ENCODE data around the gene PSKH1. TPM values are rescaled to one million over a fixed set of nuclear protein-coding genes. Genes with fewer than 3 reads are reported as not detected.

Gene PSKH1
- polyA plus RNA-seq, 1 donor from 2014 or later: 3.8 TPM

DNA sequence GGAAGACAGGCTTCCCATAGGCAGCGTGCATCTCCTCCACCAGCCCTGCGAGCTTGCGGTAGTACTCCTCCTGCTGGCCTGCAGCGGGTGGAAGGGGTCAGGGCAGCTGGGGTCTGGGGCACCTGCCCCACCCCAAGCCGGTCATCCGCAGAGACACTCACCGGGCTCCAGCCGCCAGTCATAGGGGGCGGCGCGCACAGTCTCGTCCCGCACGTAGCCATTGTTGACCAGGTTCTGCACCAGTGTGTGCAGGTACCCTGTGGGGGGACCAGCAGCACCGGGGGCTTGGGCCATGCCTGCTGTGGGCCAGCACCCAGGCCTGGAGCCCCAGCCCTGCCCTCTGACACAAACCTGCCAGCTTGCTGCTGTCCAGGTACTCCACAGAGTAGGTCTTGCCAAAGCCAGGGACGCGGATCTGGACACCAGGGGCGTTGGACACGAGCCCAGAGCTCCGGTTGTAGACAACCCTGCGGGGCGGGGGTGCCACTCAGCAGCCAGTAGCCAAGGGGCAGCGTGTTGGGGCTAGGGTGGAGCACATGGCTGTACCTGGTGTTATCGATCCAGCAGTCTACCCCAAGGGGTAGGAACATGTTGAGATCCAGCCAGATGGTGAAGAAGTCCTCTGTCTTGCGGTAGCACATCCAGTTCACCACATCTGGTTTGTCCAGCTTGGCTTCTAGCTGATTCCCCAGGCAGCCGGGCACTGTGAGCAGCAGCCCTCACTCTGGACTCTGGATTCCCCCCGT is 49.6 kb downstream of the PSKH1 start:
- H3K4me2 ChIP-seq (ENCODE audit: low read length): no peak overlapping the region

DNA sequence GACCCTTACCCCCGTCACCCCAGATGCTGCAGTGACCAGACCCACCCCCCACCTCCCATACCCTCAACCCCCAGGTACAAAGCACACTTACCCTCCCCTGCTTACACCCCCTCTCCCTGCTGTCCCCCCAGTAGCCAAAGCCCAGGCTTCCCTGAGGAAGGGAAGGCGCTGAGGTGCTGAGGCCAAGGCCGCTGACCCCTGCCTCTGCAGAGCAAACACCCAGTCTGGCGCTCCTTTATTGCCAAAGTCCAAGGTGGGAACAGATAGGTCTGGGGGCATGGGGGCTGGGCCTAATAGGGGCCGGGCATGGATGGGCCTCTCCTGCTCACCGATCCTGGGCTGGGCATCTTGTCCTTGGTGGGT is 50.2 kb downstream of the PSKH1 start:
- H2AFZ ChIP-seq (ENCODE audit: low read depth, low read length): no peak overlapping the region
- no peak overlapping the region for H3K27ac ChIP-seq (ENCODE audit: low read length)
- no peak for TF ChIP-seq TAF1 (IDR thresholded peaks at IDR 0.05; ENCODE audit: low read depth)
- TF ChIP-seq MXI1 (conservative IDR thresholded peaks at IDR 0.05; ENCODE audit: poor library complexity, severe bottlenecking): no peak
- TF ChIP-seq POLR2AphosphoS5 (IDR thresholded peaks at IDR 0.05): no peak
- no peak for TF ChIP-seq SMC3 (conservative IDR thresholded peaks at IDR 0.05; ENCODE audit: poor library complexity)
- no peak for TF ChIP-seq RAD21 (conservative IDR thresholded peaks at IDR 0.05)
- TF ChIP-seq EP300 (conservative IDR thresholded peaks at IDR 0.05; ENCODE audit: poor library complexity, severe bottlenecking): no peak
- TF ChIP-seq, protein P1, sequence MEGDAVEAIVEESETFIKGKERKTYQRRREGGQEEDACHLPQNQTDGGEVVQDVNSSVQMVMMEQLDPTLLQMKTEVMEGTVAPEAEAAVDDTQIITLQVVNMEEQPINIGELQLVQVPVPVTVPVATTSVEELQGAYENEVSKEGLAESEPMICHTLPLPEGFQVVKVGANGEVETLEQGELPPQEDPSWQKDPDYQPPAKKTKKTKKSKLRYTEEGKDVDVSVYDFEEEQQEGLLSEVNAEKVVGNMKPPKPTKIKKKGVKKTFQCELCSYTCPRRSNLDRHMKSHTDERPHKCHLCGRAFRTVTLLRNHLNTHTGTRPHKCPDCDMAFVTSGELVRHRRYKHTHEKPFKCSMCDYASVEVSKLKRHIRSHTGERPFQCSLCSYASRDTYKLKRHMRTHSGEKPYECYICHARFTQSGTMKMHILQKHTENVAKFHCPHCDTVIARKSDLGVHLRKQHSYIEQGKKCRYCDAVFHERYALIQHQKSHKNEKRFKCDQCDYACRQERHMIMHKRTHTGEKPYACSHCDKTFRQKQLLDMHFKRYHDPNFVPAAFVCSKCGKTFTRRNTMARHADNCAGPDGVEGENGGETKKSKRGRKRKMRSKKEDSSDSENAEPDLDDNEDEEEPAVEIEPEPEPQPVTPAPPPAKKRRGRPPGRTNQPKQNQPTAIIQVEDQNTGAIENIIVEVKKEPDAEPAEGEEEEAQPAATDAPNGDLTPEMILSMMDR (IDR thresholded peaks at IDR 0.05; ENCODE audit: poor library complexity, severe bottlenecking): no peak
- TF ChIP-seq EZH2 (IDR thresholded peaks at IDR 0.05; ENCODE audit: borderline replicate concordance, insufficient read depth, low read length, poor library complexity, severe bottlenecking): no peak
- TF ChIP-seq, protein P2, sequence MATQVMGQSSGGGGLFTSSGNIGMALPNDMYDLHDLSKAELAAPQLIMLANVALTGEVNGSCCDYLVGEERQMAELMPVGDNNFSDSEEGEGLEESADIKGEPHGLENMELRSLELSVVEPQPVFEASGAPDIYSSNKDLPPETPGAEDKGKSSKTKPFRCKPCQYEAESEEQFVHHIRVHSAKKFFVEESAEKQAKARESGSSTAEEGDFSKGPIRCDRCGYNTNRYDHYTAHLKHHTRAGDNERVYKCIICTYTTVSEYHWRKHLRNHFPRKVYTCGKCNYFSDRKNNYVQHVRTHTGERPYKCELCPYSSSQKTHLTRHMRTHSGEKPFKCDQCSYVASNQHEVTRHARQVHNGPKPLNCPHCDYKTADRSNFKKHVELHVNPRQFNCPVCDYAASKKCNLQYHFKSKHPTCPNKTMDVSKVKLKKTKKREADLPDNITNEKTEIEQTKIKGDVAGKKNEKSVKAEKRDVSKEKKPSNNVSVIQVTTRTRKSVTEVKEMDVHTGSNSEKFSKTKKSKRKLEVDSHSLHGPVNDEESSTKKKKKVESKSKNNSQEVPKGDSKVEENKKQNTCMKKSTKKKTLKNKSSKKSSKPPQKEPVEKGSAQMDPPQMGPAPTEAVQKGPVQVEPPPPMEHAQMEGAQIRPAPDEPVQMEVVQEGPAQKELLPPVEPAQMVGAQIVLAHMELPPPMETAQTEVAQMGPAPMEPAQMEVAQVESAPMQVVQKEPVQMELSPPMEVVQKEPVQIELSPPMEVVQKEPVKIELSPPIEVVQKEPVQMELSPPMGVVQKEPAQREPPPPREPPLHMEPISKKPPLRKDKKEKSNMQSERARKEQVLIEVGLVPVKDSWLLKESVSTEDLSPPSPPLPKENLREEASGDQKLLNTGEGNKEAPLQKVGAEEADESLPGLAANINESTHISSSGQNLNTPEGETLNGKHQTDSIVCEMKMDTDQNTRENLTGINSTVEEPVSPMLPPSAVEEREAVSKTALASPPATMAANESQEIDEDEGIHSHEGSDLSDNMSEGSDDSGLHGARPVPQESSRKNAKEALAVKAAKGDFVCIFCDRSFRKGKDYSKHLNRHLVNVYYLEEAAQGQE (IDR thresholded peaks at IDR 0.05; ENCODE audit: borderline replicate concordance): no peak
- H3K79me2 ChIP-seq (replicated peaks; ENCODE audit: insufficient read depth, low read length): no peaks in the 10 kb centered on the region
- no peaks in the 10 kb centered on the region for H4K20me1 ChIP-seq (ENCODE audit: insufficient read depth)
- no peaks in the 10 kb centered on the region for H3F3A ChIP-seq (ENCODE audit: insufficient read depth, low read length, poor library complexity, severe bottlenecking)
- no peak overlapping the region for H3K4me3 ChIP-seq (ENCODE audit: low read length)
- H3K4me2 ChIP-seq (ENCODE audit: low read length): no peak overlapping the region
- no peak overlapping the region for H3K9ac ChIP-seq (ENCODE audit: low read length)
- H3K9me3 ChIP-seq (ENCODE audit: low read length): no peaks in the 10 kb centered on the region
- no peaks in the 10 kb centered on the region for H3K27me3 ChIP-seq (ENCODE audit: insufficient read depth, low read depth, low read length)
- H3K36me3 ChIP-seq (ENCODE audit: insufficient read depth, low read length): no peaks in the 10 kb centered on the region
- no peaks in the 10 kb centered on the region for H3K9me2 ChIP-seq (ENCODE audit: insufficient read depth, low read length)

More for the DNA sequence above, 49.6 kb downstream of the PSKH1 start:
- no peaks in the 10 kb centered on the region for H3K36me3 ChIP-seq (ENCODE audit: insufficient read depth, low read length)
- no peak overlapping the region for H2AFZ ChIP-seq (ENCODE audit: low read depth, low read length)
- H3K9me2 ChIP-seq (ENCODE audit: insufficient read depth, low read length): no peaks in the 10 kb centered on the region
- TF ChIP-seq EP300 (conservative IDR thresholded peaks at IDR 0.05; ENCODE audit: poor library complexity, severe bottlenecking) (no peak), SMC3 (conservative IDR thresholded peaks at IDR 0.05; ENCODE audit: poor library complexity) (no peak), POLR2AphosphoS5 (IDR thresholded peaks at IDR 0.05) (no peak), MXI1 (conservative IDR thresholded peaks at IDR 0.05; ENCODE audit: poor library complexity, severe bottlenecking) (no peak), TAF1 (IDR thresholded peaks at IDR 0.05; ENCODE audit: low read depth) (no peak), EZH2 (IDR thresholded peaks at IDR 0.05; ENCODE audit: borderline replicate concordance, insufficient read depth, low read length, poor library complexity, severe bottlenecking) (no peak), RAD21 (conservative IDR thresholded peaks at IDR 0.05) (no peak)
- TF ChIP-seq, protein P2 (IDR thresholded peaks at IDR 0.05; ENCODE audit: borderline replicate concordance): no peak
- TF ChIP-seq, protein P1 (IDR thresholded peaks at IDR 0.05; ENCODE audit: poor library complexity, severe bottlenecking): no peak
- no peaks in the 10 kb centered on the region for H4K20me1 ChIP-seq (ENCODE audit: insufficient read depth)
- H3K27me3 ChIP-seq (ENCODE audit: insufficient read depth, low read depth, low read length): no peaks in the 10 kb centered on the region
- no peak overlapping the region for H3K27ac ChIP-seq (ENCODE audit: low read length)
- no peak overlapping the region for H3K9ac ChIP-seq (ENCODE audit: low read length)
- no peak overlapping the region for H3K4me3 ChIP-seq (ENCODE audit: low read length)
- no peaks in the 10 kb centered on the region for H3F3A ChIP-seq (ENCODE audit: insufficient read depth, low read length, poor library complexity, severe bottlenecking)
- no peaks in the 10 kb centered on the region for H3K79me2 ChIP-seq (replicated peaks; ENCODE audit: insufficient read depth, low read length)
- H3K9me3 ChIP-seq (ENCODE audit: low read length): no peaks in the 10 kb centered on the region
